Amniotic epithelial cell (primary cell): ENCODE measurements around the gene ARHGAP4.
A peak's percentile ranks its signal among the peaks of the same experiment; 100 is the strongest.

ENCODE experiments used
- DNase-seq: peaks from one replicate; pipeline ENCODE4 v3.0.0-alpha.2; 2010; ENCODE audit warnings: low read depth

Gene ARHGAP4

GRCh38 chrX:153925739-153926551, at the start of gene ARHGAP4:
ARHGAP4 (minus strand) TSS chrX:153926264; CDS start chrX:153926202, 62 bp downstream.
- no peak for DNase-seq

- no peak for DNase-seq
These were observed 48.7 kb upstream of the ARHGAP4 start for GRCh38 chrX:153974726-153975286.

GRCh38 chrX:153974003-153974725, 48.1 kb upstream of the ARHGAP4 start:
- DNase-seq = no peak

- DNase-seq = no peak
These were observed 47.3 kb upstream of the ARHGAP4 start for GRCh38 chrX:153973127-153974002.

- DNase-seq = peak; percentile 73
These were observed 46.5 kb upstream of the ARHGAP4 start, which contains the start of gene TMEM187 for GRCh38 chrX:153972368-153973126. TMEM187 (plus strand) TSS chrX:153972754; CDS start chrX:153982063, 9,309 bp downstream.

GRCh38 chrX:153971450-153972367, 45.6 kb upstream of the ARHGAP4 start, which contains the start of gene HCFC1:
HCFC1 (minus strand) TSS chrX:153971818; CDS start chrX:153970840, 978 bp downstream.
- peak; percentile 75 for DNase-seq

GRCh38 chrX:153971124-153971449, 45.0 kb upstream of the ARHGAP4 start:
- peak; percentile 84 for DNase-seq

- peak; percentile 79 for DNase-seq
These were observed 44.5 kb upstream of the ARHGAP4 start for GRCh38 chrX:153970357-153971123.

GRCh38 chrX:153969904-153970356, 43.9 kb upstream of the ARHGAP4 start:
- peak; percentile 34 for DNase-seq

GRCh38 chrX:153969125-153969903, 43.2 kb upstream of the ARHGAP4 start:
- DNase-seq = no peak

GRCh38 chrX:153968754-153969124, 42.7 kb upstream of the ARHGAP4 start:
- DNase-seq = no peak

- no peak for DNase-seq
These were observed 42.2 kb upstream of the ARHGAP4 start for GRCh38 chrX:153968255-153968654.

GRCh38 chrX:153967536-153968224, 41.6 kb upstream of the ARHGAP4 start:
- no peak for DNase-seq

GRCh38 chrX:153966841-153967535, 40.9 kb upstream of the ARHGAP4 start:
- peak; percentile 14 for DNase-seq

- no peak for DNase-seq
These were observed 40.2 kb upstream of the ARHGAP4 start for GRCh38 chrX:153966283-153966688.

GRCh38 chrX:153965406-153965805, 39.3 kb upstream of the ARHGAP4 start:
- DNase-seq = no peak

- no peak for DNase-seq
These were observed 38.0 kb upstream of the ARHGAP4 start for GRCh38 chrX:153964105-153964504.
